SK-N-SH (cell line): Measurements from ENCODE around the gene RBM25. TPM values are rescaled to one million over a fixed set of nuclear protein-coding genes. Genes with fewer than 3 reads are reported as not detected.

Experiments used
- CTCF ChIA-PET: fragments of 300-600, 350-600 bp; formaldehyde crosslinking; extraction: SDS; loops from one replicate; lab custom pipeline; 2021; lab: Yijun Ruan, JAX
- POLR2A ChIA-PET: fragments of 350-600 bp; sonication (Branson Sonifier 250); formaldehyde crosslinking; extraction: SDS; loops from one replicate; lab custom pipeline; 2020; ENCODE audit warnings: antibody characterized with exemption, inconsistent platforms; lab: Yijun Ruan, JAX
- DNase-seq: peaks from one replicate; pipeline ENCODE4 v3.0.0; 2012
- H2AFZ ChIP-seq: fragments of 200-600 bp; sonication (generic); 2 replicates; pipeline ENCODE4 v1.8.1; 2016; ENCODE audit warnings: antibody characterized with exemption, mild to moderate bottlenecking, low read depth
- H3F3A ChIP-seq: fragments of 200-600 bp; sonication (generic); replicated peaks from 2 replicates; pipeline ENCODE3; 2016; ENCODE audit warnings: antibody characterized with exemption, mild to moderate bottlenecking; ENCODE audit not compliant: insufficient read depth
- H3K27ac ChIP-seq, 2 experiments: fragments of 200-500 bp in 1 of 2; fragments of 200-600 bp in 1 of 2; sonication (Bioruptor generic) in 1 of 2; sonication (generic), shearing (Covaris generic) in 1 of 2; 2 replicates each; pipeline versions ENCODE4 v1.5.1 to v1.6.1; 2014 to 2016; ENCODE audit warnings: low read depth in 2 of 2, inconsistent platforms in 1 of 2, low read length in 1 of 2, mild to moderate bottlenecking in 1 of 2, mixed read lengths in 1 of 2
- H3K27me3 ChIP-seq: fragments of 200-600 bp; sonication (generic), shearing (Covaris generic); 2 replicates; pipeline ENCODE4 v1.6.1; 2016; ENCODE audit warnings: mixed run types; ENCODE audit not compliant: insufficient read depth
- H3K36me3 ChIP-seq, 2 experiments: fragments of 200-500 bp in 1 of 2; fragments of 200-600 bp in 1 of 2; sonication (Bioruptor generic) in 1 of 2; sonication (generic) in 1 of 2; replicated peaks in 1 of 2; 2 replicates each; pipeline versions ENCODE3 to v1.5.1; 2014 to 2016; ENCODE audit warnings: low read length in 1 of 2, mild to moderate bottlenecking in 1 of 2; ENCODE audit not compliant: insufficient read depth in 2 of 2, control insufficient read depth in 1 of 2
- H3K4me1 ChIP-seq, 2 experiments: fragments of 200-500 bp in 1 of 2; fragments of 200-600 bp in 1 of 2; sonication (Bioruptor generic) in 1 of 2; sonication (generic), shearing (Covaris generic) in 1 of 2; 2 replicates each; pipeline versions ENCODE4 v1.5.1 to v1.6.1; 2014 to 2016; ENCODE audit warnings: low read depth in 1 of 2, low read length in 1 of 2, mixed run types in 1 of 2; ENCODE audit not compliant: insufficient read depth in 2 of 2, control insufficient read depth in 1 of 2
- H3K4me2 ChIP-seq: fragments of 200-600 bp; sonication (generic), shearing (Covaris generic); 2 replicates; pipeline ENCODE4 v1.6.1; 2017; ENCODE audit warnings: mixed run types
- H3K4me3 ChIP-seq, 2 experiments: fragments of 200-500 bp in 1 of 2; fragments of 200-600 bp in 1 of 2; sonication (Bioruptor generic) in 1 of 2; sonication (generic), shearing (Covaris generic) in 1 of 2; 2 replicates each; pipeline versions ENCODE4 v1.5.1 to v1.8.1; 2014 to 2016; ENCODE audit warnings: low read depth in 2 of 2, inconsistent platforms in 1 of 2, low read length in 1 of 2, mild to moderate bottlenecking in 1 of 2, mixed read lengths in 1 of 2, moderate library complexity in 1 of 2
- H3K79me2 ChIP-seq: fragments of 200-600 bp; sonication (generic); 2 replicates; pipeline ENCODE4 v1.8.1; 2017; ENCODE audit warnings: mild to moderate bottlenecking; ENCODE audit not compliant: insufficient read depth
- H3K9ac ChIP-seq: fragments of 200-600 bp; sonication (generic); 2 replicates; pipeline ENCODE4 v1.6.1; 2017; ENCODE audit warnings: mixed run types
- H3K9me2 ChIP-seq: fragments of 200-600 bp; sonication (generic); 2 replicates; pipeline ENCODE4 v1.6.1; 2017; ENCODE audit warnings: mixed run types
- H3K9me3 ChIP-seq: fragments of 200-600 bp; sonication (generic); 2 replicates; pipeline ENCODE4 v1.6.1; 2017; ENCODE audit warnings: mixed run types, mild to moderate bottlenecking, moderate library complexity
- H4K20me1 ChIP-seq: fragments of 200-600 bp; sonication (generic); 2 replicates; pipeline ENCODE4 v1.6.1; 2017; ENCODE audit warnings: mild to moderate bottlenecking, mixed run types; ENCODE audit not compliant: insufficient read depth
- CHD2 ChIP-seq: fragments of 150-350 bp; IDR thresholded peaks from 2 replicates; pipeline ENCODE4 v1.6.1; 2018; ENCODE audit warnings: low read length; ENCODE audit not compliant: partially characterized antibody
- EP300 ChIP-seq, 2 experiments: IDR thresholded peaks; 2 replicates each; pipeline versions ENCODE4 v1.4.0 to v1.6.1; 2012; ENCODE audit warnings: borderline replicate concordance in 1 of 2, low read depth in 1 of 2, low read length in 1 of 2
- EZH2phosphoT487 ChIP-seq: fragments of 200-600 bp; sonication (generic); IDR thresholded peaks from 2 replicates; pipeline ENCODE4 v1.6.1; 2017; ENCODE audit warnings: low read depth, mixed run types, mild to moderate bottlenecking, antibody characterized with exemption, moderate library complexity, borderline replicate concordance
- FOXM1 ChIP-seq: IDR thresholded peaks from 2 replicates; pipeline ENCODE4 v1.4.0; 2012; ENCODE audit warnings: low read depth, mild to moderate bottlenecking
- JUND ChIP-seq: IDR thresholded peaks from 2 replicates; pipeline ENCODE4 v1.4.0; 2012
- MAX ChIP-seq: IDR thresholded peaks from 2 replicates; pipeline ENCODE4 v1.4.0; 2012; ENCODE audit warnings: low read depth
- MXI1 ChIP-seq: IDR thresholded peaks from 2 replicates; pipeline ENCODE4 v1.6.1; 2012; ENCODE audit warnings: mild to moderate bottlenecking, low read depth, low read length, improper control_type of control experiment
- NFIC ChIP-seq: IDR thresholded peaks from 2 replicates; pipeline ENCODE4 v1.4.0; 2012; ENCODE audit warnings: borderline replicate concordance
- NRF1 ChIP-seq: IDR thresholded peaks from 2 replicates; pipeline ENCODE4 v1.6.1; 2012; ENCODE audit warnings: low read depth, mild to moderate bottlenecking, low read length
- SIN3A ChIP-seq: IDR thresholded peaks from 2 replicates; pipeline ENCODE4 v1.6.1; 2012; ENCODE audit warnings: low read depth, mild to moderate bottlenecking, low read length, moderate library complexity, borderline replicate concordance
- TAF1 ChIP-seq: IDR thresholded peaks from 2 replicates; pipeline ENCODE4 v1.6.1; 2012; ENCODE audit warnings: low read depth, mild to moderate bottlenecking, low read length, moderate library complexity, borderline replicate concordance
- WGBS: methylation state at CpG from one replicate; pipeline ENCODE4 v1.1.6; 2017; ENCODE audit warnings: low lambda C conversion rate; 5-methylcytosine and 5-hydroxymethylcytosine counted together
- polyA plus RNA-seq, 3 experiments: library from polyadenylated mRNA; depleted of rRNA; stranded (reverse); fragments of >200 nt; gene quantifications; 2 replicates each; pipeline ENCODE4 v1.2.3, GENCODE V29; 2012

Gene RBM25
- polyA plus RNA-seq, 1 of the 3 experiments (the other 2 are of a cell fraction) = 14.0 TPM

GRCh38 chr14:73136387-73137225, 78.3 kb downstream of the RBM25 start, which contains the start of gene PSEN1 (continued):
- TF ChIP-seq TAF1 = peak; percentile 76

GRCh38 chr14:73140811-73141323, 82.5 kb downstream of the RBM25 start:
- Histone ChIP-seq H3K9me3 (no peaks in the 10 kb centered on the region), H3F3A (peaks cover 2% of the 10 kb centered on the region), H2AFZ (no peak overlapping the region), H3K27ac (no peak overlapping the region), H3K4me2 (no peak overlapping the region), H3K27me3 (no peaks in the 10 kb centered on the region), H3K4me1 (peaks cover 4 to 5% of the 10 kb centered on the region in 2 experiments; a peak in 1 of 4 replicates), H3K9ac (no peak overlapping the region), H3K9me2 (no peaks in the 10 kb centered on the region), H3K79me2 (peaks cover 93% of the 10 kb centered on the region), H3K4me3 (no peak overlapping the region), H4K20me1 (peaks cover 27% of the 10 kb centered on the region), H3K36me3 (peaks cover 0 to 4% of the 10 kb centered on the region in 2 experiments)
- WGBS = 100% methylated on average over 1 of the region's 1 CpG
- TF ChIP-seq MXI1 (no peak), NRF1 (no peak), CHD2 (no peak), EZH2phosphoT487 (no peak), FOXM1 (no peak), EP300 (IDR thresholded peaks at IDR 0.05; ENCODE audit: borderline replicate concordance in 1 of 2, low read depth in 1 of 2, low read length in 1 of 2) (no peak)
- ChIA-PET POLR2A (no interaction called here), CTCF (no interaction called here)
- no peak for DNase-seq

GRCh38 chr14:73142216-73142615, 83.9 kb downstream of the RBM25 start:
- H4K20me1 ChIP-seq = peaks cover 37% of the 10 kb centered on the region

More at GRCh38 chr14:73142216-73142615, 83.9 kb downstream of the RBM25 start:
- POLR2A ChIA-PET = no interaction called here
- no peak for DNase-seq
- Histone ChIP-seq H3K36me3 (peaks cover 0 to 4% of the 10 kb centered on the region in 2 experiments), H2AFZ (no peak overlapping the region), H3K27me3 (no peaks in the 10 kb centered on the region), H3K4me3 (no peak overlapping the region), H3K79me2 (peaks cover 96% of the 10 kb centered on the region), H3K4me1 (peaks cover 4 to 13% of the 10 kb centered on the region in 2 experiments; a peak in 2 of 4 replicates), H3K9me3 (no peaks in the 10 kb centered on the region), H3F3A (peaks cover 16% of the 10 kb centered on the region), H3K4me2 (no peak overlapping the region), H3K27ac (no peak overlapping the region), H3K9ac (no peak overlapping the region), H3K9me2 (no peaks in the 10 kb centered on the region)
- 100% methylated on average over 2 of the region's 2 CpGs for WGBS
- CTCF ChIA-PET = interaction anchor here (1.0 kb wide), 1 partner anchor 11 kb away, joined by 4 read pairs; no protein-coding TSS in a partner anchor
- TF ChIP-seq EZH2phosphoT487 (no peak), SIN3A (no peak), NFIC (no peak), JUND (no peak), MAX (no peak)
